ENCODE results near the gene AOPEP.

AOPEP gene

GRCh38 chr9:94993821-94994165 lies 267.3 kb downstream of the AOPEP start:
- DNase-seq (ENCODE audit: low read depth), result no peak

DNA sequence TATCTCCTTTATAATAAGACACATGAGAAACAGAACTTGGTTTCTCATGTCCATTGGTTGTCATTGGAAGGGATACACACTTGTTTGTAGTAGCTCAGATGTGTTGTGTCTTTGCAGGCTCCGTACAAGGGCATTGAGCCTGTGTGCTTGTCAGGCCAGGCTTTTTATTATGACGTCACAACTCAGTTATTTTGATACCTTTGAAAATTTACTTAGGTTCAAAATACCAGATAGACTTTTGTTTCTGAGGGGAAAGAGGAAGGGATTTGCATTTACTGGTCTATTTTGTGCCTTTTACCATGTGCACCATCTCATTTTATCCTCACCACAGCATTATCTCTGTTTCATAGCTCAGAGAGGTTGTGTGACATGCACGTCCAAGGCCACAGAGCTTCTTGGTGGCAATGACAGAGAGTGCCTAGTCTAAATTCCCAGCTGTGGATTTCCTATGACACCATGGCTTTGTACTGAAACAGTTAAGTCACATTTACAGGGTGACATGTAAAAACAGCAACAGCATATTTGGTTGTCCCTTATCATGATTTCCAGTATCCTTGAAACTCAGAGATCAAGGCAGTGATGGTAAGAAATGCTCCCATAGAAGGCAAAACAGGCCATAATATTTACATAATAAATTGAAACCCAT lies 268.7 kb downstream of the AOPEP start:
- DNase-seq (ENCODE audit: low read depth), result no peak

DNA sequence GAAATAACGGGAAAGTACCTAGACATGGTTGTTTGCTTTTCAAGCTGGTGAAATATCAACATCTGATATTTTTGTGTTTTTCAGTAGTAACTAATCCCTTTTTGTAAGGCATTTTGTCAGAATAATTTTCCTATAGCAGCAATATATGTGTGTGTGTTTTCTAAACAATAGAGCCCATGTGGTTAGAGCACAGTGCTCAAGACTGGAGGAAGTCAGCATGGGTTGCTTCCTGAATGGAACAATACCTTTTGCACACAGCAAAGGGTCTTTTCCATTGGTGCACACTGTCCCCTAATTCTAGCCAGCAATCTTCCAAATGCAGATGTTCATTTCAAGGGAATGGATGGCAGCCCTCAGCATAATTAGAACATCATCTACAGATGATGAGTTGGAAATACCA lies 270.1 kb downstream of the AOPEP start:
- no peak for DNase-seq (ENCODE audit: low read depth)

DNA sequence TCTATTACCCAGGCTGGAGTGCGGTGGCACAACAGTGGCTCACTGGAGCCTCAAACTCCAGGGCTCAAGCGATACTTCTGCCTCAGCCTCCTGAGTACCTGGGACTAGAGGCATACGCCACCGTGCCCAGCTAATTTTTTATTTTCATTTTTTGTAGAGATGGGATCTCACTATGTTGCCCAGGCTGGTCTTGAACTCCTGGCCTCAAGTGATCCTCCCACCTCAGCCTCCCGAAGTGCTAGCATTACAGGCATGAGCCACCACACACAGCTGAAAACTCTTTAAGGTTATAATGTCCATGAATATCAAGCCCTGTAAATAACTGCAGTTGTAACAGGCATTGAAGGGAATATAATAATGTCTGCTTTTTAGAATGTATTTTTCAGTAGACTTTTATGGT lies 271.2 kb downstream of the AOPEP start:
- no peak for DNase-seq (ENCODE audit: low read depth)

- DNase-seq (ENCODE audit: low read depth), result no peak
These were observed 273.3 kb downstream of the AOPEP start for GRCh38 chr9:94999832-95000231.

- DNase-seq (ENCODE audit: low read depth), result no peak
These were observed 274.3 kb downstream of the AOPEP start for GRCh38 chr9:95000821-95001220.

DNA sequence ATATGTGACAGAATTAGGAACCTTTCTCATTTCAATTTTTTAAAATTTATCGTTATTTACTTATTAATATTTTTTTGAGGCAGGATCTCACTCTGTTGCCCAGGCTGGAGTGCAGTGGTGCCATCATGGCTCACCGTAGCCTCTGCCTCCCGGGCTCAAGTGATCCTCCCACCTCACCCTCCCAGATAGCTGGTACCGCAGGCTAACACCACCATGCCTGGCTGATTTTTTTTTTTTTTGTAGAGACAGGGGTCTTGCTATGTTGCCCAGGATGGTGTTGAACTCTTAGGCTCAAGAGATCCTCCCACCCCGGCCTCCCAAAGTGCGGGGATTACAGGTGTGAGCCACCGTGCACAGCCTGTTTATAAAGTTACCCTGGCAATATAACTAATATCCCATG lies 275.2 kb downstream of the AOPEP start:
- no peak for DNase-seq (ENCODE audit: low read depth)

DNA sequence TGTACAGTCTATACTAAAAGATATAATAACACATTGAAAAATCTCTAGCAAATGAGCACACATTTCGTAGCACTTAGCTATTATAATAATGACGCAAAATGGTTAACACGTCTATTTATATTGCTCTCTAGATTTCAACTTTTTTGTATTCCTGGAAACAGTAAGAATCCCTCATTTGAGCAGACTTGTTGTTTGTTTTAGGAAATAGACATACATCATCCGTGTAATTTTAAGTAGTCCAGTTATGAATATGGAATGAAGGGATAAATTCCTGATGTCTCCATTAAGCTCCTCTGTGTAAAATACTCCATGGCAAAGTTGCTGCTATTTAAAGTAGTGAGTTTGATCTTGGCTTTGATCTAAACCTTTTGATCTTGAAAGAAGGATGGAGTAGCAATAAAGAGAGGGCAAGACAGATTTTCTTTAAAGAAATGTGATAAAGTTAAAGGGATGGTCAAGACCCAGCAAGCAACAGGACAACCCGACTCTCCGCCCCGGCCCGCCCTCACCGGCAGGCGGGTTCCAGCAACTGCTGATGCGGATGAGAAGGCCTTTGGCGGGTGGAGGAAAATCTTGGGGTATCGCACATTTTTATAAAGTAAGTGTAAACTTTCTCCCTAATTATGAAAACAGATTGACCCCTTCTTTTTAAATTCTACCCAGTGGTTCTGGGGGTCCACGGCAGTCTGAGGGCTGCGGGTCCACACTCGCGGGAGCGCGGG lies 277.4 kb downstream of the AOPEP start:
- DNase-seq (ENCODE audit: low read depth), result no peak

GRCh38 chr9:95004411-95005277 lies 278.1 kb downstream of the AOPEP start:
- DNase-seq (ENCODE audit: low read depth), result no peak

GRCh38 chr9:95005278-95006143 lies 279.0 kb downstream of the AOPEP start:
- no peak for DNase-seq (ENCODE audit: low read depth)

- DNase-seq (ENCODE audit: low read depth), result no peak
These were observed 280.8 kb downstream of the AOPEP start for GRCh38 chr9:95007226-95007869.

GRCh38 chr9:95008151-95008771 lies 281.8 kb downstream of the AOPEP start:
- no peak for DNase-seq (ENCODE audit: low read depth)

- no peak for DNase-seq (ENCODE audit: low read depth)
These were observed 283.0 kb downstream of the AOPEP start for GRCh38 chr9:95009459-95009858.

DNA sequence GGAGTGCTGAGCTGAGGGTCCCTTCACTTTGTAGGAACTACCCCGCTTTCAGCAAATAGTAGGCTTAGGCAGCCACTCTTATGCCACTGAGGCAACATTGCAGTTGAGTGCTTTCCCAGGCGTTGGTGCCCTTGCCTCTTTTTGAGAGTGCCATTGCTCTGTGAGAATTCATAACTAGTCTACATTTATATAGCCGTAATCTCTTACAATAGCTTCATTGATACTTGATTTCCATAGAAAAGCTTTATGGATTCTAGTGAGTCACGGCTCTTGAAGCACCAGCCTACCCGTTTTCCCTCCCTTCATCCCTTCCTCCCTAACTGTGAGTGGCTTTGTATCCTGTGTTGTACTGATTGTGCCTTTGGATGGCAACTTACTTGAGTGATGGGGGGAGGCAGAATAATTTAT lies 283.9 kb downstream of the AOPEP start:
- no peak for DNase-seq (ENCODE audit: low read depth)

DNA sequence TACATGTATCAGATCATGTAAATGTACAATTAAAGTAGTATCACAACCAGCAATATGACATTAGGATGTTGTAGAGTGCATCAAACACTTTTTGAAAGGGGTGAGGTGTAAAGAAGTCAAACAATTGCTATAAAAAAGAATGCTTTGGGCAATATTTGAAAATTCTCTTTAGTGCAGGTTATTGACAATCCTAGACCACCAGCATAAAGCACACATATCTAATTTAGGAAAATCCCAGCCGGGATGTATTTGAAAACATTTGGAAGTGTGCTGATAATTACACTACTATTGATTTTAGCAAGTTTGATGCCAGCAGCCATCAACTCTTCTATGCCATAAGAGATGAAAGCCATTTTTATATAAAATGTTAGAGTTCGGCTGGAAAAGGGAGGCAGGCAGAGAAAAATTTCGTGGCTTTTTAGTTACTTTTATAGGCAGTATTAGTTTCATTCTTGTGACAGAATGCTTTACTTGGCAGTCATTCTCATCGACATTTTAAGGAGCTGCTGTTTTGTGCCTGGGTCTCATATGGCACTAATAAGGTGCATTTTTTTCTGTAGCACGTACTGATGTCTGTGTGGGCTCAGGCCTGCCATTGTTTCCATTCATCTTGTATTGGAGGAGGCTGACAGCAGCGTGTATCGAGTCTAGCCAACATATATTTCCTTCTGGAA lies 285.7 kb downstream of the AOPEP start:
- no peak for DNase-seq (ENCODE audit: low read depth)

- no peak for DNase-seq (ENCODE audit: low read depth)
These were observed 286.4 kb downstream of the AOPEP start for GRCh38 chr9:95012902-95013301.

- no peak for DNase-seq (ENCODE audit: low read depth)
These were observed 288.4 kb downstream of the AOPEP start for GRCh38 chr9:95014917-95015316.

GRCh38 chr9:95015569-95015968 lies 289.1 kb downstream of the AOPEP start:
- DNase-seq (ENCODE audit: low read depth), result no peak

- DNase-seq (ENCODE audit: low read depth), result no peak
These were observed 290.6 kb downstream of the AOPEP start for GRCh38 chr9:95017062-95017461.

GRCh38 chr9:95017661-95018060 lies 291.2 kb downstream of the AOPEP start:
- no peak for DNase-seq (ENCODE audit: low read depth)
